GM19328 (cell line): ENCODE results near the gene ASB6.

Experiments
- ATAC-seq: cut with Tn5 transposase; IDR thresholded peaks from one replicate; pipeline ENCODE4 v1.9.1; 2021; ENCODE audit warnings: mild to moderate bottlenecking, moderate library complexity; ENCODE audit not compliant: unreplicated experiment

ASB6 gene

DNA sequence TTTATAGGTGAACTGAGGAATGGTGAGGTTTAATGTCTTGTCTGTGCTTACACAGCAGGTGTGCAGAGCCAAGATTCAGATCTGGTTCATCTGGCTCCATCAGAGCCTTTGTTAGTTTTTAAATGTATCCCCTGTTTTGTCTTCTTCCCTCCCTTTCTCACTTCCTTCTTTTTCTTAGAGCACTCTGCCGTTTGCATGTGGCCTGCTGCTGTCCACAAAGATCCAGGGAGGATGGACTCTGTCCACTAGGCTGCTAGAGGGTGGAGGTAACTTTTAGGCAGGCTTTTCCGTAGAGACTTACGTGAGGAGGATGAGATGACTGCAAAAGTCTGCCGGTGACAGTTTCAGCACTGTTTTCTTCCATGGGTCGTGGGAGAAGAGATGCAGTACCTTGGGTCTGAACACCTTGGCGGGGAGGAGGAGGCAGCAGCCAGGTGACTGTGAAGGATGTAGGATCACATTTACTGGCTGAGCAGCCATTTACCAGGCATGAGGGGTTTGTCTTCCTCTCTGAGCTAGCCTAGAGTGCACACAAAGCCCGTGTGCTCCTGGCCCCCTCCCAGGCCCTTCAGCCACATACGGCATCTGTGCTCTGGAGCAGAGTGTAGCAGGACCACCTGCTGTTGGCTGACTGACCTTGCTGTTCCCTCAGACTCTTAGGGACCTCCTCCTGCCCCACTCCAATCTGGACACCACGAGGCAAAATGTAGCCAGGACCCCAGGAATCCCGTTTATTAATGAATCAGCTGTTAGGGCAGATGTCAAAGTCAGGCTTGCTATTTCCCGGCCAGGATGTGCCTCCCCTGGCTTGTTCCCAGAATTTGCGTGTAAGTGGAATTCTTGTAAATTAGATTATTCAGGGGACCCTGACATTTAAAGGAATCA, 14.2 kb downstream of the ASB6 start:
- ATAC-seq: no peak

DNA sequence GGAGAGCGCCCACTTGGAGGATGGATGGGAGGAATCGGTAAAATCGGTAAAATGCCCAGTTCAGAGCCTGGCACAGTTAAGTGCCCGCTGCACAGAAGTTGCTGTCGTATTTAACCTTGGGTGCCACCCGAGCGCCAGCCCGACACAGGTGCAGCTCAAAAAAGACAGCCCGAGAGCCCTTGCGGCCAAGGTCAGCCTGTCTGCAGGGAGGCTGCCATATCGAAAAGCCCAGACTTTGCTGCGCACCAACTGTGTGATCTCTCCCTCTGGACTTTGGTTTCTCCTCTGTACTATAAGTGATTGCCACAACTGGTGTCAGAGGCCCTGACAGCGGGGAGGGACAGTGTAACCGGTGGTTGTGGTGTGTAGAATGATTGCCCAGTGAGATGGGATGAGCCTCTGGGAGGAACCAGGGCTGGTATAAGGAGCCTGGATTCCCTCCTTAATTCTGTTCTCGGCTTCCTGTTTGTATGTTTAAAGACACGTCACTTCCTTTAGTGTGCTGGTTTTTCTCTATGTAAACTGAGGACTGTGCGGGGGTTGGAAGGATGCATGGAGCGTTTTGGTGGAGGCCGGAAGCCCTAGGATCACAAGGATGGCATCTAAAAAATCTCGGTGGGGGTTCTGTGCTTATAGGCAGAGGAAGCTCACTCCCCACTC, 15.2 kb downstream of the ASB6 start:
- ATAC-seq: peak; percentile 23

DNA sequence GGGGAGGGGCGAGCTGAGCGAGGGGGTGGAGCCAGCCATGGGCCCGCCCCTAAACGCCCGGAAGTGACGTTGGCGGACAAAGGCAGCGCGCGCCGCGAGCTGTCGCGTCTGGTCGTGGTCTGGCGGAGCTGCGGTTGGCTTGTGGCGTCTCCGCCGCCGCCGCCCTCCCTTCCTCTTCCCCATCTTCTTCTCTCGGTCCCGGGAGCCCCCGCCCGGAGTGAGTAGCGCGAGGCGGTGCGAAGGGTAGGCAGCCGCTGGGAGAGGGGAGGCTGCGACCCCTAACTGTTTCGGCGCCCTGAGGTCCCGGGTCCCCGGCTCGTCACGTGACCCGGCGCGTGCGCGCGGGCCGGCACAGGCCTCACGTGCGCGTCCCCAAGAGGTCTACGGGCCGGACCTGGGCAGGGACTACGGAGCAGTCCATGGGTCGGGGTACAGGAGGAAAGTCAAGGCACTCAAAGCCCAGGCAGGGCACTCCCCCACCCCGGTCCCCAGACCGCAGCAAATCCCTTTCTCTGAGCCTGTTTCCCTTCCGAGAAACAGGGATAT, 15.8 kb downstream of the ASB6 start, which contains the start of gene NTMT1:
Gene NTMT1 (plus strand): TSS at position 85 of the 546 bp plus-strand sequence. CDS start 6,541 bp downstream, outside the sequence.
- ATAC-seq: peak; percentile 55

DNA sequence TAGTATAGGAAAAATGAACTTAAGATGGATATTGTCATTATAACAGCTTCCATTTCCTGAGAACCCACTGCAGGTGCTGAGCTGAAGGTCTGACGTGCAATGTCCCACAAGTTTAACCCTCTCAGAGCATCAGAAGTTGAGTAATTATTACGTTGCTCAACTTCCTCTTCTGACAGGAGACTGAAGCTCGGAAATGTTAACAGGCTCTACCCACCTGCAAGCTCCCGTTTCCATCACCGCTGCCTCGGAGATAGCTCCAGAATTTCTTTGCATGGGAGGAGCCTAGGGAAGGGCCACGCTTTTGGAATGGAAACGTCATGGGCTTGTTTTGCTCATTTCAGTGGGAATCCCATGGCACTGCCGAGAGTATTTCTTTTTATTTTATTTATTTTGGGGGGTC, 17.0 kb downstream of the ASB6 start:
- no peak for ATAC-seq

DNA sequence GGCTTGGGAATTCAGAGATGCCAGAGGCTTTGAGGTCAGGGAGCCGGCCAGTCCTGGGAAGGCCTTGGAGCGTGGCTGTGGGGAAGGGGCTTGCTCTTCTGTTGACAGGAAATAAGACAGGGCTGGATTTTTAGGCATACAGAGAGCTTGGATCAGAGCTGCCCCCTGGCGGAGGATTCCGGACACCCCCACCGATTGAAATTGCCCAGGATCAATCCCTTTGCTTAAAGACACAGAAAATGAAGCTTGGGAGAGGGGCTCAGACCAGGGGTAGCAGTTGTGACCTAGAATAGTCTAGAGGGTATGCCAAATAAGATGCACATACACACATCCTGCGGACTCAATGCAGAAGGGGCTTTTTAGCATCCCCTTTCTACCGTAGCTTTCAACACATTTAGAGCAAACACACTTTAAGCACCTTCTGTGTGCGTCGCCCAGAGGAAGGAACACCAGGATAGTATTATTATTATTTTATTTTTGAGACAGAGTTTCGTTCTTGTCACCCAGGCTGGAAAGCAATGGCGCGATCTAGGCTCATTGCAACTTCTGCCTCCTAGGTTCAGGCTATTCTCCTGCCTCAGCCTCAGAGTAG, 17.7 kb downstream of the ASB6 start:
- no peak for ATAC-seq

DNA sequence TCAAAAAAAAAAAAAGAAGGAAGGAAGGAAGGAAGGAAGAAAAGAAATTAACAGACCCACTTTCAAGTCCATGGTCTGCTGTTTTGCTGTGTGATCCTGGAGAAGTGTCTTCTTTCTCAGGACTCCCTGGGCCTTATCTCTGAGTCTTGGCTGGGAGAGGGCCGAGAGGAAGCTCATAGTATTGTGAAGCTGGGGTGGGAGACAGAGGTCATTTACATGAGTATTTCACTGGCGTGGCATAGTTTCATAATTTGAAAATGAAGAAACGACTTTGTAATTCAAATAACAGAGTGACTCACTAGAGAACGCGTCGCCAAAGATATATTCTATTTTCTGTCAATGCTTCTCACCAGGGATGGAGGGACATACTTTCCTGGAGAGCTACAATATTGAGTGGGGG, 18.6 kb downstream of the ASB6 start:
- no peak for ATAC-seq

DNA sequence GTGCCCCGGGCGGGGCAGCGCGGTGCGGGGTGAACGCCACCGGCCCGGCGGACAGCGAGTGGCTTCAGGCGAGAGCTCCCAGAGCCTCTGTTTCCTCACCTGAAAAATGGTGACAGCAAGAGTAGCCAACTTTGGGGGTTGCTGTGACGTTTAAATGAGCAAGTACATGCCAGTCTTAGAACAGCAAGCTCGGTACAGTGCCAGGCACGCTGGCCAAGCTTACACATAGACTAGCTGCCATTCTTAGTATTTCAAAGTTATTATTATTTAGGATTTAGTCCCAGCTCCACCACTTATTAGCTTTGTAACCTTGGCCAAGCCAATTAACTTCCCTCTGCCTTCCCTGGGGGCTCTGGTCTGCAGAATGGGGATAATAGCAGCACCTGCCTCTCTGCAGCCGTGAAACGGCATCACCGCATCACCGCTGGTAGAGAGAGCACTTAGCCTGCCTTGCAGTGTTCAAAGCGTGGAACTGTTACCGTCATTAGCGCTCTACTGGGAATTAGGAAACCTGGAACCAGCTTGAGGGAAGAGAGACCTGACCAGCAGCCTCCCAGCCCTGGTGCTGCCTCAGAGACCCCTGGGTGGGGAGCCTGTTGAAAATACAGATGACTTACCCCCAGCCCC, 21.2 kb downstream of the ASB6 start, which contains the start of gene C9orf50:
Gene C9orf50 (minus strand): TSS at position 433 of the 627 bp plus-strand sequence. CDS start 527 bp downstream, outside the sequence.
- no peak for ATAC-seq

DNA sequence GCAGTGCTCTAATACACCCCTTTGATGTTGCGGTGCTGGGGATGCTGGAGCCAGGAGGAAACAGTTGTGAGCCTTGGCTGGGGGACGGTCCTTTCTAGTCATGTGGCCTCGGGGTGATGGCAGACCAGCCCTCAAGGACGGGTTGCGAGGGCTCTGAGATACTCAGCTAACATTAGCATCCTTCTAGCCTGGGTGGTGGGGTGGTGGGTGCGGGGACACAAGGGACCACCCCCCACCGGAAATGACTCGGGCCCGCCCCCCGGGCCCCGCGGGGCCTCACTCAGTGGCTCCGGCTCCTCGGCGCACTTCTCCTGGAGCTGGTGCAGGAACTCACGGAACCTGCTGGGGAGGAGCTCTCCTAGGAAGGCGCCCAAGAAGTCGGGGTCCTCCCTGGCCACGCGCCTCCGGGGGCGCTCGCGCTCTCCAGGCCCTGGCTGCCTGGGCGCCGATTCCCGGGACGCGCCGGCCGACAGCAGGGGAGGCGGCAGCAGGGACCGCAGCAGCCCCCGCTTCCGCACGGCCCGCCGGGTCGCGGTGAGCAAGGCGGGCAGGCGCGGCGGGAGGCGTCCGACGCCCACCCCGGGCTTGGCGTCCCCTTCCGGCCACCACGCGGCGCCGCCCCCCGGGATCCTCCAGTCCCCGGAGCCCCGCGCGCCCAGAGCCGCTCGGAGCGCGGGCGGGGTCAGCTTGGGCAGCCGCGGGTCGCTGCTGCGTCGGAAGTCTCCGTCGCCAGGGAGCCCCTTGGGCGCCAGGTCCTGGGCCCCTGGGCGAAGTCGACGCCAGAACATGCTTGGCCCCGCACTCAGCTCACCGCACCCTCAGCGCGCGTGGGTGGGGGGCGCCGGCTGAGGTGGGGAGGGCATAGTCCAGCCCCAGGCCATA, 21.9 kb downstream of the ASB6 start:
- no peak for ATAC-seq

DNA sequence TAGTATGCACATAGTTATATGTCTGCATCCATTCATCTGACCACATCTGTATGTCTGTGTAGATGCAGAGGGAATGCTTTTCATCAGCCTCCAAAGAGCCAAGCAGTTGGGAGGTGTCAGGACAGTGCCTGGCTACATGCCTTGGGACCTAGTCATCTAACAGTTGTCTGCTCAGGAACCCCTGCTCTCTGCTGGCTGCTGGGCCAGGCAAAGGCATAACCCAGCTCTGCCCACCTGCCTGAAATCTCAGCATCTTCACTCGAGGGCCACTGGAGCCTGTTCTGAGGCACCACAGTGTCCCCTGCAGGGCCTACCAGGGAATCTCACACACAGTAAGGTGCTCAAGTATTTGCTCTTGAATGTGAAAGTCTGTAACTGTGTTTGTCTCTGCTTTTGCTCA, 24.8 kb downstream of the ASB6 start:
- ATAC-seq: no peak

DNA sequence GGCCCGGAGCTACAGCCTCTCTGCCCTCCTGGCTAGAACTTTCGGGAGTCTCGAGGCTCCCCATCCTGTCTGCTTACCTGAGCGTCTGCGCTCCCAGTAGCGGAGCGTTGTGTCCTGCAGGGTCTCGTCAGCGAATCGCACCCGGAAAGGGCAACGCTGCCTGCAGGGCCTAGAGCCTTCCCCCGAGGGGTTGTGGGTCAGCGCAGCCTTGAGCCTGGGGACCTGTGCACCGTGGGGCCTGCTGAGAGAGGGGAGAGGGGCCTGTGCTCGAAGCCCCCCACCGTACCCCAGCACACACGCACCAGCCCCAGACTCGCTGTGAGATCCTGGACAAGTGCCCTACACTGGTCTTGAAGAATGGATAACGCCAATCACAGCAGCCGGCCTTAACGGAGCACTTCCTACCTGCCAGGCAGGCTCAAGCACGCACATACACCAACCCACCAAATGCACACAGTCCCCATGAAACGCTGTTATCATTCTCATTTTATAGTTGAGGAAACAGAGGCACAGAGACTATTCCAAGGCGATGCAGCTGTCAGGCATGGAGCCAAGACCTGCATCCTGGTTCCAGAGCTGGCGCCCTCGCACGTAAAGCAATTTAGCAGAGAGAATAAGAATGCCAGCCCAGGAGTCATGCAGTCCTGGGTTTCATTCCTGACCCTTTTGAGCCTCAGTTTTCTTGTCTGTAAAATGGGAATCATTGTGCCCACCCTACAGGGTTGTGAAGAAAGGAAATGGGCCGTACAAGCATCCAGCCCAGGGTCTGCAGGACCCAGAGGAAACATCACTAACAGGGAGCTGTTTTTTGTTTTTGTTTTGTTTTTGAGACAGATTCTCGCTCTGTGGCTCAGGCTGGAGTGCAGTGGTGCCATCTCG, 26.3 kb downstream of the ASB6 start:
- ATAC-seq: no peak

DNA sequence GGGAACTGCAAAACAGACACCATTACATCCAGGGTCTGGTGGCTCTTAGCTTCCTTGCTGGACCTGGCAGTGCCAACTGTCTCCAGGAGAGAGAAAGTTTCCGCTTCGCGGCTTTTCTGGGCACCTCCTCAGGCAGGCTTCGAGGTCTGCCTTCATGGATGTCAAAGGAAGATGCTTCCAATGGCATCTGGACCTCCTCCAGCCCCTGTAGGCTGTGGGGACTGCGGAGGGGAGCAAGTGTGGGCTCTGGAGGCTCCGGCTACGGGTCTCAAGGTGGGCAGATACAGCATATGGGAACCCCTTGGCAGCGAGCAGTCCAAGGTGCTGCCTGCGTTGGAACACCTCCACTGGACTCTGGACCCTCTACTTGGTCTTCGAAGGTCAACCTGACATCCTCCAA, 27.0 kb downstream of the ASB6 start:
- no peak for ATAC-seq

DNA sequence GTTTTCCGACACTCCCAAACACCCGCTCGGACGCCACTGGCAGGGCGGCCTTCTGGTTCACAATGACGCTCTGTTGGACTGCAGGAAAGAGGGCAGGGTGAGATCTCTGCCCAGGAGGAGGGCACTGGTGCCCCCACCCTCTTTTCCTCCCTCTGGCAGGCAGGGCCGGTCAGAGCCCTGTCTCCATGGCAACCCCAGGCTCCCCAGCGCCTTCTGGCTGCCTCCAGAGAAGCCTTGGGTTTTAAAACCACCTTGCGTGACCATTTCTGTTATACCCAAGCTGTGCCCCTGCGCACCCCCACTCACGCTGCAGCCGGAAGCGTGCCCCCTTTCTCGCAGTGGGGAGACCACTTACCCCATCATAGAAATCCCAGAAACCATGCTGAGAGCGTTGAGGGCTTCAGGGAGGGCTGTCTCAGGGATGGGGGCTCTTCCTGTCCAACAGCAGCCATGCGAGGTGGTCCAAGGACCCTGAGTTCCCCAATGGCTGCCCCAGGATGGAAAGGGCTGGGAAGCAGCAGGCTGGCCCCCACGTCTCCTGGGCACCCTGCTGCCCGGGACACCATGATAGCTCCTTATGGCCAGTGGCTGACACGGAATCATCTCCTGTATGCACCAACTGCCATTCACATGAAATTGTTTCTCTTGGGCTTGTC, 28.3 kb downstream of the ASB6 start:
- ATAC-seq: no peak

DNA sequence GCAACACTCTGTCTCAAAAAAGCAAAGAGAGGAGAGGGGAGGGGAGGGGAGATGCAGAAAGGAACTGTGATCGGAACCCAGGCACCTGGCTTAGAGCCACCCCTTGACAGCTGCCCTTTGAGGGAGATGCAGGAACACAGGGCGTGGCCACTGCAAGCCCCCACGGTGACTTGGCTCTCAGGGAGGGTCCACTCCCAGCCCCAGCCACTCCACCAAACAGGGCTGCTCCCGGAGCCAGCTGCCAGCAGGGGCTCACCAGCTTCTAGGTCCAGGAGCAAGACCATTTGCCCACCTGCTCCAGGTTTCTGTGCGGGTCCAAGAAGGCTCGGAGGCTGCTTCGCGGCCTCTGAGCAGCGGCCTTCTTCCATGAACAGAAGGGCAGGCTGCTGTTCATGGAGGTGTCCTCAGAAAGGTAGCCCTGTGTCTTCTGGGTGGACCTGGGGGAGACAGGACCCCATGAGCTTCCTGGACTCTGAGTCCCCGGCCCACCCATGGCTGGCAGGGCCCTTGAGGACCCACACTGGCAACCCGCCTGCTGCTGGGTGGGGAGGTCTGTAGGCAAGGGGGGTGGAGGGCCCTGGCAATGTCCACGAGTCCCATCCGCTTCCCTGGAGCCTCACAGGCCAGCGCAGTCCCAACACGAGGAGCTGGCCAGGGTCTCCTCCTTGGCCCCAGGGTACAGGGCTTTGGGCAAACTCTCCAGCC, 29.0 kb downstream of the ASB6 start:
- ATAC-seq: no peak

DNA sequence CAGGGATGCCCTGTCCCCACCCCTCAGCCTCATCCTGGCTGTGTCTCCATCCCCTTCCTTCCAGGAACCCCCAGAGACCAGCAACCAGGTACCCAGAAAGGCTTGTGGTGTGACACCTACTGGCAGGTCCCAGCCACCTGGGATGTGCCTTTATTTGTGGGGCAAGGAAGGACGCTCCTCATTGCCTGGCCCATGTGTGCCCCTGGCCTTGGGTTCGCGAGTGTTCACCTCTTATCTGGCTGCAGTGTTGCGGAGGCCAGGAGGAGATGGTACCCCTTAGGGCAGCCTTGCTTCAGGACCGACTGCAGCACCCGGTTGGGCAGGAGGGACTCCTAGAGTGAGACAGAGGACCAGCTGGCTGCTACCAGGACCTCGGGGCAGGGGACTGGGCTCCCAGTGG, 29.8 kb downstream of the ASB6 start:
- no peak for ATAC-seq

DNA sequence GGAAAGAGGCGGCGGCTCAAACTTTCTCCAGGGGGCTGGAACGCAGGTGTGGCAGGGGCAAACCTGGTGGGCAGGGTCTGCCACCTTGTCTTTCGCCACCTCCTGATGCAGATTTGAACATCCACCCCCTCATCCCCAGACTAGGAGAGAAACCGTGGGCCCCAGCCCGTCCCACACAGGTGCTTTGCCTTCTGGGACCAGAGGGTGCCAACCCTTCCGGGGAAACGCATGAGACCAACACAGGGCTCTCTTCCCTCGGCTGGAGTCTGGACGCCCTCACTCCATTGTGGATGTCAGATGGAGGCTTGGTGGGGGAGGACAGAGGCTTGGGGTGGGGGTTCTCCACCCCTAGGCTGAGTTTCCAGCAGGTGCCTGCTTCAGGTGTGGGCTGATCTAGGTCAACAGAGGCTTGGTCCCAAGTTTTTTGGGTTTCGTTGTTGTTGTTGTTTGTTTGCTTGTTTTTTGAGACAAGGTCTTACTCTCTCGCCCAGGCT, 30.6 kb downstream of the ASB6 start:
- ATAC-seq: no peak

DNA sequence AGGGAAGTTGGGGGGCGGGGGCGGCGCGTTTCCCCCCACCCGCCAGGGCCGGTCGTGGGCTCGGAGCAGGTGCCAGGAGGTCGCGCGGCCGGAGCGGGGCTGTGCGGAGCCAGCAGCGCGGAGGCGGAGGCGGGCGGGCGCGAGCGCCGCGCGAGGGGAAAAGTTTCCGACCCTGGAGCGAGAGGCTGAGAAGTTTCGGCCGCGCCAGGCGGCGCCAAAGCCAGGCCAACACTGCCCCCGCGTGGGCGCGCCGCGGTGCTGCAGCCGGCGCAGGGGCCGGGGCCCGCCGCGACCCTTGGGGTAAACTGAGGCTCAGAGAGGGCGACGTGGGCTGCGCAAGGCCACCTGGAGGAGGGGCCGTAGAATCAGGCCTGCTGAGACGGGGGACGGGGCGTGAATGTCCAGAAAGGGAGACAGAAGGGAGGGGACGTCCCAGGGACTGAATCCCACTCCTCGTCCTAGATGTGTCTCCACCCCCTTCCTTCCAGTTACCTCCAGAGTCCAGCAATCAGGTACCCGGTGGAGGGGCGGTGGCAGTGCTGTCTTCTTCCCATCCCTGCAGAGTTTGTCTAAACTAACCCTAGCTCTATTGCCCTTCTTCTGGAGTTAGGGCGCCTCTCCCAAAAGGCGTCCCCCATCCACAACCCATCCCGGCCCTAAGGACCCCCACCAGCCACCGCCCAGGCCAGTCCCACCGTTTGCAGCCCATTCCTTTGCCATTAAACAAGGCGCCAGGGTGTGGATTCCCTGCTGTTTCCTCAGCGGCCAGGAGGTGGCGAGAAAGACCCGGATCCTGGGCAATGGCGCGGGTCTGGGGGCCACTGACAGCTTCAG, 31.3 kb downstream of the ASB6 start:
- peak; percentile 49 for ATAC-seq

DNA sequence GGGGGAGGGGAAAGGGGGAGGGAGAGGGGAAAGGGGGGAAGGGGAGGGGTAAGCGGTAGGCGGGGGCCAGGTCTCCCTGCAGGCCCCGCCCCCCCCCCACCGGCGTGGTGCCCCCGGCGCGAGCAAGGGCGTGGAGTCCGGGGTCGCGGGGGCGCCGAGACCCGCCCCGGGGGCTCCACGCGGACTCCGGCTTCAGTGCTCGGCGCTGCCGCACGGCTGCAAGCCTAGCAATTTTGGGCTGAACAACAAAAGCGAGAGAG, 31.8 kb downstream of the ASB6 start:
- ATAC-seq: no peak
